HG03139 (cell line): ENCODE measurements around the gene ZNF497.
"Not testable (repeated sequence)": the region's sequence is repeated elsewhere in the genome, so short reads cannot be mapped to it uniquely, and the experiment has no call there.

ENCODE experiments used
- ATAC-seq: cut with Tn5 transposase; IDR thresholded peaks from one replicate; pipeline ENCODE4 v1.9.1; 2021; ENCODE audit not compliant: unreplicated experiment

ZNF497 gene

GRCh38 chr19:58350001-58350861, 12.3 kb downstream of the ZNF497 start:
- no peak for ATAC-seq

- no peak for ATAC-seq
Measured at GRCh38 chr19:58349590-58349989, 13.0 kb downstream of the ZNF497 start.

- not testable (repeated sequence) for ATAC-seq
Measured at GRCh38 chr19:58348080-58348479, 14.5 kb downstream of the ZNF497 start.

GRCh38 chr19:58346961-58347929, 15.3 kb downstream of the ZNF497 start:
- ATAC-seq, result peak; percentile 78

GRCh38 chr19:58345558-58345957, 17.0 kb downstream of the ZNF497 start:
- no peak for ATAC-seq

- no peak for ATAC-seq
Measured at GRCh38 chr19:58338825-58339558, 23.6 kb downstream of the ZNF497 start.

GRCh38 chr19:58338336-58338735, 24.2 kb downstream of the ZNF497 start:
- ATAC-seq, result no peak

GRCh38 chr19:58336820-58337219, 25.7 kb downstream of the ZNF497 start:
- no peak for ATAC-seq

- no peak for ATAC-seq
Measured at GRCh38 chr19:58336216-58336615, 26.3 kb downstream of the ZNF497 start.

GRCh38 chr19:58335630-58336029, 26.9 kb downstream of the ZNF497 start:
- no peak for ATAC-seq

GRCh38 chr19:58334691-58335249, 27.8 kb downstream of the ZNF497 start:
- ATAC-seq, result no peak

- no peak for ATAC-seq
Measured at GRCh38 chr19:58332697-58333096, 29.9 kb downstream of the ZNF497 start.

- ATAC-seq, result no peak
Measured at GRCh38 chr19:58330458-58330857, 32.1 kb downstream of the ZNF497 start.

GRCh38 chr19:58328999-58329398, 33.6 kb downstream of the ZNF497 start:
- no peak for ATAC-seq

GRCh38 chr19:58326914-58327726, 35.4 kb downstream of the ZNF497 start, which contains the start of gene ZSCAN22:
Gene ZSCAN22, plus strand, starts transcription at chr19:58326994. Its CDS starts 7,809 bp downstream, at chr19:58334803.
- peak; percentile 92 for ATAC-seq

- no peak for ATAC-seq
Measured at GRCh38 chr19:58326501-58326913, 36.0 kb downstream of the ZNF497 start.

GRCh38 chr19:58325311-58326022, 37.1 kb downstream of the ZNF497 start:
- ATAC-seq, result no peak

- ATAC-seq, result no peak
Measured at GRCh38 chr19:58319241-58319640, 43.3 kb downstream of the ZNF497 start.

- no peak for ATAC-seq
Measured at GRCh38 chr19:58318297-58318696, 44.3 kb downstream of the ZNF497 start.
